UCSD-AML1 (cell line): Measurements from ENCODE around the gene NOC2L.

Experiments
- DNase-seq: peaks from one replicate; lab custom pipeline; 2025; ENCODE audit not compliant: unreplicated experiment; lab: John Stamatoyannopoulos, UW

Gene NOC2L

GRCh38 chr1:917466-918091, 41.5 kb downstream of the NOC2L start:
- no peak for DNase-seq

- DNase-seq, result no peak
Observed at GRCh38 chr1:917076-917459, 42.0 kb downstream of the NOC2L start.

GRCh38 chr1:916173-917075, 42.6 kb downstream of the NOC2L start:
- no peak for DNase-seq

- no peak for DNase-seq
Observed at GRCh38 chr1:915295-916172, 43.5 kb downstream of the NOC2L start.

- no peak for DNase-seq
Observed at GRCh38 chr1:914891-915280, 44.2 kb downstream of the NOC2L start.

GRCh38 chr1:914131-914890, 44.7 kb downstream of the NOC2L start:
- no peak for DNase-seq

GRCh38 chr1:913491-914130, 45.4 kb downstream of the NOC2L start:
- no peak for DNase-seq

- DNase-seq, result peak; percentile 32
Observed at GRCh38 chr1:912740-913301, 46.2 kb downstream of the NOC2L start.

GRCh38 chr1:911875-912739, 46.9 kb downstream of the NOC2L start:
- DNase-seq, result no peak

- DNase-seq, result no peak
Observed at GRCh38 chr1:910881-911721, 48.0 kb downstream of the NOC2L start.

GRCh38 chr1:910311-910880, 48.7 kb downstream of the NOC2L start:
- DNase-seq, result no peak

GRCh38 chr1:909861-910310, 49.2 kb downstream of the NOC2L start:
- no peak for DNase-seq

GRCh38 chr1:908661-909060, 50.4 kb downstream of the NOC2L start:
- no peak for DNase-seq

- no peak for DNase-seq
Observed at GRCh38 chr1:907611-908451, 51.2 kb downstream of the NOC2L start.

- DNase-seq, result peak; percentile 62
Observed at GRCh38 chr1:906600-907420, 52.2 kb downstream of the NOC2L start.
